ENCODE measurements around the gene CTNND2.

Gene CTNND2

DNA sequence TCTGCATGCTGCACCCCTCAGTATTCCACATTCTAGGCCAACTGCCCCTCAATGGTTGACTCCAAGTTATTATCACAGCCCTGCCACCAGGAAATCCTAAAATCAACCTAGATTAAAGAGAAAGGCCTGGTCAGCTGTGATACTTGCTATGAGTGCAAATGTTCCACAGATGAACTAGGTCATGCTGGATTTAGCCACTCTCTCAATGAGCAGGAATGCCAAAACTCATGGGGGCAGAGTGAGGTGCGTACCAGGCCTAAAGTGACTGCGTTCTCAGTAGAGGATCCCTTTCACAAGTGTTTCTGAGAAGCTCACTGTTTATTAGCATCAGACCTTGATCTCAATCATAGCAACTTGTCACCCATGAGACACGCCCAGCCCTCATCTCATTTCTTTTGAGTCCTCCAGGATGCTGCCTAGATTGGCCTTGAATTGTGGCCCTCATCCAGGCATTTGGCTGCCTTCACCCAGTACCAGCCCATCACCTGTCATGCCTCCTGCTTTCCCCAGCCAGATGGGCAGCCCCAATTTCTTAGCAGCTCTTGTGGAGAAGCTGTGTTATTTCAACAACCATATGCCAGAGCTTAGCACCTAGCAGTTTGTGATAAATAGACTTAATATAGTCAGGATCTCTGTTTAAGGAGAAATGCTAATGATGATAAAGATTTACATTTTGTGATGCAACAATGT, 383.9 kb downstream of the CTNND2 start:
- DNase-seq (ENCODE audit: low read depth in 2 of 2): no peak

GRCh38 chr5:11519236-11519635, 385.0 kb downstream of the CTNND2 start:
- no peak for DNase-seq (ENCODE audit: low read depth in 2 of 2)

GRCh38 chr5:11518676-11519075, 385.6 kb downstream of the CTNND2 start:
- DNase-seq (ENCODE audit: low read depth in 2 of 2): no peak

GRCh38 chr5:11514705-11515432, 389.4 kb downstream of the CTNND2 start:
- no peak for DNase-seq (ENCODE audit: low read depth in 2 of 2)

- no peak for DNase-seq (ENCODE audit: low read depth in 2 of 2)
Observed at GRCh38 chr5:11511878-11512277, 392.4 kb downstream of the CTNND2 start.

DNA sequence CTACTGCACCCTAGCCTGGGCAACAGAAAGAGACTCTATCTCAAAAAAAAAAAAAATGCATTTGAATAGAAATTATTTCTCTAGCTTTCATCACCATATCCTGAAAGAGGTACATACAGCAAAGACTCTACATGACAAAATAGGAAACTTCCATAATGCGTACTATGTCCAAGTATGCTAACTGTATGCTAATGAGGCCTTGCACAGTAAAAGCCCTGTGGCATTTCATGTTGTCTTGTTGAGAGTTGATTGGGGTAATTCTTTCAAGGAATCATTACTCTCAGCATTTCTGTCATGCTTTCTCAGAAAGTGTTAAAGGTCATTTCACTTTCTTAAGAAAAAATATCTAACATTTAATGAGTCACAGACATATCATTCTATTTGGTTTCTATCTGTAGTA, 393.4 kb downstream of the CTNND2 start:
- no peak for DNase-seq (ENCODE audit: low read depth in 2 of 2)

- no peak for DNase-seq (ENCODE audit: low read depth in 2 of 2)
Observed at GRCh38 chr5:11509793-11510192, 394.5 kb downstream of the CTNND2 start.

DNA sequence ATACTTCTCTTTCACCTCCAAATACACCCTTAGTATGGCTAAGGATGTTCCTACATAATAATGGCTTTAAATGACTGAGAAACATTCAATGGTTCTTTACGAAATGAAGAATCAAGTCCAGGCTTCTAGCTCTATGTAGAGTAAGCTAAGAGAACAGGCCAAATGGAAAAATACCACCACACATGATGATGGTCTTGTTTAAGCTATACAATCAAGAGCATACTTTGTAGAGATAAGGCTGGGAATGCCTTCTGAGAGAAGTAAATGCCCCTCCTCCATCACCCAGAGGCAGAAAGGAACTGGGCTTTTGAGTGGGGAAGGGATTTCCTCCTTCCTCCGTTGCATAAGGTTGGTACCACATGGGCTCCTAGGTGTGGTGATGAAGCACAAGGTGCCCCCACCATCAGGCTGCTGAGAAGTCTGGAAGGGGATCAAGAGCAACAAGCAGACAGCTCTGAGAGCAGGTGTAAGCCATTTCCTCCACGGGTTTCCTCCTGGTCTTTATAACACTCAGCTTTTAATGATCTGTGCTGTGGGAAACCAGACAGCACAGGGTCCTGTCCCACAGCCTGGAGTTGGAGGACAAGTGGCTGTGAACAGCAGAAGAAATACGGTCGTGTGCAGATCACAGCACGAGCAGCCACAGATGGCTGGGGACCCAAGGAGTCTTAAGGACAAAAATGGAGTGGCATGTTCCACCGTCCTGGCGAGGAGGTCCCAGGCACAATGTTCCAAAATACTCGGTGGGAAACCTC, 396.9 kb downstream of the CTNND2 start:
- DNase-seq (ENCODE audit: low read depth in 2 of 2): no peak

GRCh38 chr5:11504886-11505193, 399.4 kb downstream of the CTNND2 start:
- DNase-seq (ENCODE audit: low read depth in 2 of 2): no peak

DNA sequence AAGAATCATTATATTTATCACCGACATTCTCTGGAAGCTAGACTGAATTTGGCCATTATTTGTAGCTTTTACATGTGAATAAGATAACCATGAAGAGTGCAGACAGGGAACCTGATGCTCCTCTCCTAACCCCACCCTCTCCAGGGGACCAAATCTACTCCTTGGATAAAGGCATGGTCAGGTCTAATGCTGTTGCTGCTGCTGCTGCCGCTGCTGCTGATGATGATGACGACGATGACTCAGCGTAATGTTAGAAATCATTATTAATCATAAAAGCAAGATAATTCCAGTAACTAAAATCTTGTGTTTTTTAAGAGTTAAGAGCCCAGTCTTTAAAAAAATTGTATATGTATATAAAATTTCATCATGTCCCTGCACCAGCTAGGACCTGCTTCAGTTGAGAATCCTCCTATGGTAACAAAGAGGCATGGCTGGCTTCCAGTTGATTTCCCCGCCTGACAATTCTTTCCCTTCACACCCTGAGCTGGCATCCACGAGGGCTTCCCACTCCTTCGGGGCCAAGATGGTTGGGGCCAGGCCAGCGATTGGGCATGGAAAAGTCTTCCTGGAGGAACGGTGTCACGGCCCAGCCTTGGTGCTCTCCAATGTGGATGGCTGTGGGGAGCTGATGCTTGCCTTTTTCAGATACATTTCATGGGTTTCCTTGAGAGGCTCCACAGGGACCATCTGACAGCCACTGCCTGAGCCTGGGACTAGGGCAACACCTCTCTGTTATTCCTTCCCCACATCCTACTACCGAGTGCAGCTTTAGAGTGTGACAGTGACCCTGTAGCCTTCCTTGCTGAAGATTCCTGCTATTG, 400.0 kb downstream of the CTNND2 start:
- no peak for DNase-seq (ENCODE audit: low read depth in 2 of 2)

DNA sequence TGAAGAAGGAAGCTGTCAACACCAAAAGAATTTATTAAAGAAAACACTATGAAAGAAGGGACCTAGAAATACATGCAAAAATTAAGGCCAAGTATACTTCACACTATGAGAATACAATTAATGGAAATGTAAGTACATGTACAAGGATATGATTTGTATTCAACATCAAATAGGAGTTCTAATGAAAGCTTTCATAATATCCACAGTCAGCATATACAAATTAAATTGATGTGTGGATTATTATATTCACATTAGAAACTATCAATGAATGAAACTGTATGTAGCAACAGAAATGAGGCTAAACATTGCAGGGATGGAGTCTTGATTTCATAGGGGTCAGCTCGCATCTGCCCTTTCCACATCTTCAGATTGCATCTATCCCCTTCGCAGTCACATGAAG, 401.5 kb downstream of the CTNND2 start:
- DNase-seq (ENCODE audit: low read depth in 2 of 2): no peak

DNA sequence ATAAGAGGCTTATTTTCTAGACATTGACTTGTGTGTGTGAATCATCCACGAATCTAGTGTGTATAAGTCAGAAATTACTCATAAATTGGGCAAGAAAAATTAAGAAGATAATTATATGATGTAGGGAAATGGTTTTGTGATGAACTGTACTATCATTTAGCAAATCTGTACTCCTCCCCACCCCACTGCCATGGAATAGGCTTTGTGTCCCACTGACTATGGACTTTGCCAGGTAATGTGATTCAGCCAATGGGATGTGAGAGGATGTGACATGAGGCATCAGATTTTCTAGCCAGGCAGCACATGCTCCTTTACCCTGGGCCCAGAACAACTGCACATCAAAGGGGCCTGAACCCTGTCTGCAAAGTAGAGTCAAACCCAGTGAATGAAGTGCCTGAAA, 406.6 kb downstream of the CTNND2 start:
- no peak for DNase-seq (ENCODE audit: low read depth in 2 of 2)

GRCh38 chr5:11496137-11496719, 408.0 kb downstream of the CTNND2 start:
- no peak for DNase-seq (ENCODE audit: low read depth in 2 of 2)

DNA sequence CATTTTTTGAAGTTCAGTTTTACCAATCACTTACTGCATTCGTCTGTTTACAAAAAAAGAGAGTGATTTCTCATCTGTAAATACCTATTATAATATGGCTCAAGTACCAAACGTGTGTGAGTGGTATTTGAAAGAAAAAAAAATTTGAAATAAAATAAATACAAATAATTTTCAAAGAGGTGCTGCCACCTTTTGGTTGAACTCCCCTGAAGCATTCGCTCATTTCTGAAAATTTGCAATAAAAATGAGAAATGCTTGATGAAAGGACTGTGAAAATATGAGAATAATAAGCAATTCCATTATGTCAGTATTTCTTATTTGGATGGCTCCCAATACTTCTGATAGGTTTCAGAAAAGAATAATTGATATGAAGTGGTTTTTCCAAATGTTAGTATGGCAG, 409.9 kb downstream of the CTNND2 start:
- DNase-seq (ENCODE audit: low read depth in 2 of 2): no peak

- DNase-seq (ENCODE audit: low read depth in 2 of 2): no peak
Observed at GRCh38 chr5:11491404-11492075, 412.7 kb downstream of the CTNND2 start.

DNA sequence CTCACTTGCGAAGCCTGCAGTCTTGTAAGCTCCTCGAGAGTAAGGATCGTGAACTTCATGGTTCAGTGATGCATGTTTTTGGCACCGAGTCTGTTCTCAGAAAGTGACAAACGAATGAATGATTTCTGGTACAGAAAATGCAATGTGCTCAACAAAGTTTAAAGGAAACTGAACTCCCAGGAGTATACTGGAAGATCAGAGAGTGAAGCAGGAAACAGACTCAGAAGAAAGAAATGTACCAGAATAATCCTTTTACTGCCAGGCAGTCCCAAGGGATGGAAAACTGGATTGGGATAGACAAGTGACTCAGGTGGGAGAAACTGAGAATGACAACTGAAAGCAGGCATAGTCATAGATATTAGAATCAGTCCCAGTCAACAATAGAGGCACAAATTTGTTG, 420.6 kb downstream of the CTNND2 start:
- DNase-seq (ENCODE audit: low read depth in 2 of 2): no peak

DNA sequence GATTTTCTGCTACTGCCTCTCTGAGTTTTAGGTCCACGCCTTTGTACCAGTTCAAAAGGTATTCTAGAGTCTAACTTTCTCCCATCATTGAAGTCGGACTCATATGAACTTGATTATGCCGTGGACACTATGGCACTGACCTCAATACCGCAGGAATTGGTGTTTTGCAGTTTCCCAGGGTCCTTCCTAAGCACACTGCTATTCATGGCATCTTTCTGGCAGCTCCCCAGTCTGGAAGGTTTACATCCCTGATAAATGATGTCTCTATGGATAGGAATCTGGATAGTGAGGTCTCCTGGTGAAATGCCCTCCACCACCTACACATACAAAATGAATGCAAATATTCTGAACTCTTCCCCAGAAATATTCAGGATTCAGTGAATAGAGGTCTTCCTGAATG, 422.2 kb downstream of the CTNND2 start:
- DNase-seq (ENCODE audit: low read depth in 2 of 2): no peak

GRCh38 chr5:11477786-11478185, 426.5 kb downstream of the CTNND2 start:
- no peak for DNase-seq (ENCODE audit: low read depth in 2 of 2)

- no peak for DNase-seq (ENCODE audit: low read depth in 2 of 2)
Observed at GRCh38 chr5:11476866-11477265, 427.4 kb downstream of the CTNND2 start.

DNA sequence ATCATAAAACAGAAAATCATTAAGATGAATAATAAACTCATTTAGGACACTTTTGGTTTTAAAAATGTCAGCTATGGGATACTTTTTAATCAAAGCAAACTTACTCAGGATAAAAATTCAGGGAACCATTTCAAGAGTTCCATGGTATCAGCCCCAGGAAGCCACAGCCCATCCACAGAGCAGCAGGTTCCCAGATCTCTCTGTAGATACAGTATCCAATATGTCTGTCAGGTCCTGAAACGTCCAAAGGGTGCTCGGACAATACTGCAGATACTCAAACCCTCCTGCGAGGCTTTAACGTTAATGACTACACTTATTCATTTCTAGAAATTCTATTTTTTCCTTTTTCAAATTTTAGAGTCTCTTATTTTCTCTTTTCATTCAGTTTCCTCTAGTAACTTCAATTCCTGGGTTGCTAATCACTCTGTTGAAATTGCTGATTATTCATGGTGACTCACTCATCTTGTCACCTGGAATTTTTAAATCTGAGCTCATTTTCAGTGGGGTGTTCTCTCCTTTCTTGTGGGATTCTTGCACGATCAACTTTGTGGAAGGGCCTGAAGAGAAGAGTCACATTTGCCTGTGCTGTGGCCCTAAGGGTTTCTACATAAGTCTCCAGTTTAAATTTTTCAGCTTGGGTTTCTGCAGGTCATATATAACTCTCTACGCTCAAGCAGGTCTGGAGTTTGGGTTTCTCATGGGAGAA, 435.8 kb downstream of the CTNND2 start:
- no peak for DNase-seq (ENCODE audit: low read depth in 2 of 2)

DNA sequence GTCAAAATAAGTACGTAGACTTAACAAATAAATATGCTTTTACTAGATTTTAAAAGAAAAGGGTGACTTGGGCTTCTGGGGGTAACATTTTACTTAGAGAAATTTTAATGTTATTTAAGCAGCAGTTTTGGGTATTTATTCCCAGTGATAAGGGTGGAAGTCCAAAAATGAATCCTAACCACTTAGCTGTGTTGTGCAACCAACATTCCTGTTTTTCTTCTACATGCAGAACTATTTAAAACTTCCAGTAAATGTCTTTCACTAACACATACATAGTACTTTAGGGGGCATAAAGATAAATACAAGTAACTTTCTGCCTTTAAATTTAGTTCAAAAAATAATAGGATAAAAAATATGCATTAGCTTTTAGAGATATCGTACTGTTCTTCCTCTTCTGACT, 436.7 kb downstream of the CTNND2 start:
- DNase-seq (ENCODE audit: low read depth in 2 of 2): no peak
